GM12878 (cell line): Measurements from ENCODE around the gene PTPN21. TPM values are rescaled to one million over a fixed set of nuclear protein-coding genes. Genes with fewer than 3 reads are reported as not detected.

ENCODE experiments used
- ATAC-seq: fragments of 200-7000 bp; cut with Tn5 transposase; 3 replicates; pipeline ENCODE4 v1.9.1; 2020; ENCODE audit warnings: mild to moderate bottlenecking, moderate library complexity
- BruUV-seq: library from RNA; stranded (reverse); fragments of 400-500 nt; replicated peaks from 2 replicates; lab custom pipeline; 2021; lab: Mats Ljungman, UMichigan
- CTCF ChIA-PET: fragments of 300-600 bp; sonication (Branson Sonifier 250); formaldehyde crosslinking; extraction: SDS; loops from one replicate; lab custom pipeline; 2021; ENCODE audit warnings: inconsistent platforms; lab: Yijun Ruan, JAX
- POLR2A ChIA-PET: fragments of 350-600 bp; formaldehyde crosslinking; extraction: SDS; loops from one replicate; lab custom pipeline; 2021; ENCODE audit warnings: inconsistent platforms; lab: Charles Lee
- RAD21 ChIA-PET: fragments of 300-600 bp; sonication (Branson Sonifier 250); formaldehyde crosslinking; loops from one replicate; lab custom pipeline; 2023; ENCODE audit warnings: antibody characterized with exemption; ENCODE audit not compliant: unreplicated experiment; lab: Charles Lee
- SMC1A ChIA-PET: fragments of 300-600 bp; sonication (Branson Sonifier 250); formaldehyde crosslinking; loops from one replicate; lab custom pipeline; 2023; ENCODE audit not compliant: unreplicated experiment, uncharacterized antibody; lab: Charles Lee
- DNase-seq: peaks from one replicate; pipeline ENCODE4 v3.0.0-alpha.2; 2011; ENCODE audit warnings: low read depth, low spot score
- FAIRE-seq: peaks from 3 replicates; lab custom pipeline; 2011; peaks lifted over from hg19 to GRCh38; lab: Jason Lieb, UNC
- H2AFZ ChIP-seq: 2 replicates; pipeline ENCODE4 v1.6.0; 2011; ENCODE audit warnings: low read depth, low read length, control low read depth; ENCODE audit not compliant: control insufficient read depth
- H3K27ac ChIP-seq: 2 replicates; pipeline ENCODE4 v1.5.1; 2011; ENCODE audit warnings: control low read depth; ENCODE audit not compliant: control insufficient read depth, insufficient read depth
- H3K27me3 ChIP-seq, 2 experiments: replicated peaks in 1 of 2; 2 replicates each; pipeline versions ENCODE4 v1.6.0 to v1.6.1; 2011; ENCODE audit warnings: low read length in 1 of 2; ENCODE audit not compliant: control insufficient read depth in 2 of 2, insufficient read depth in 2 of 2
- H3K36me3 ChIP-seq, 2 experiments: 2 replicates each; pipeline ENCODE4 v1.5.1; 2011; ENCODE audit warnings: low read length in 1 of 2; ENCODE audit not compliant: control insufficient read depth in 2 of 2, insufficient read depth in 2 of 2
- H3K4me1 ChIP-seq: 2 replicates; pipeline ENCODE4 v1.6.1; 2011; ENCODE audit warnings: mild to moderate bottlenecking, low read length, moderate library complexity, mixed read lengths; ENCODE audit not compliant: control insufficient read depth, insufficient read depth
- H3K4me2 ChIP-seq: 2 replicates; pipeline ENCODE4 v1.6.0; 2011; ENCODE audit warnings: control low read depth; ENCODE audit not compliant: control insufficient read depth, insufficient read depth
- H3K4me3 ChIP-seq: fragments of 200-600 bp; sonication (generic); 2 replicates; pipeline ENCODE4 v1.5.1; 2016
- H3K79me2 ChIP-seq: 2 replicates; pipeline ENCODE4 v1.6.0; 2011; ENCODE audit warnings: low read length; ENCODE audit not compliant: control insufficient read depth, insufficient read depth
- H3K9ac ChIP-seq: 2 replicates; pipeline ENCODE4 v1.8.0; 2011; ENCODE audit warnings: low read length, control low read depth, mixed read lengths; ENCODE audit not compliant: control insufficient read depth, insufficient read depth
- H3K9me3 ChIP-seq: replicated peaks from 3 replicates; pipeline ENCODE4 v1.5.1; 2011; ENCODE audit warnings: mild to moderate bottlenecking, low read length; ENCODE audit not compliant: control insufficient read depth, insufficient read depth
- H4K20me1 ChIP-seq: 2 replicates; pipeline ENCODE4 v1.6.0; 2011; ENCODE audit not compliant: control insufficient read depth, insufficient read depth
- BCL11A ChIP-seq: IDR thresholded peaks from 2 replicates; pipeline ENCODE4 v1.6.1; 2011; ENCODE audit warnings: low read depth, low read length
- CEBPB ChIP-seq, 2 experiments: fragments of 150-350 bp in 1 of 2; IDR thresholded peaks; 2 replicates each; pipeline ENCODE4 v1.6.1; 2012 to 2014; ENCODE audit warnings: low read depth in 2 of 2, low read length in 2 of 2, borderline replicate concordance in 1 of 2, inconsistent platforms in 1 of 2
- KLF5 ChIP-seq: fragments of 450-650 bp; IDR thresholded peaks from 2 replicates; pipeline ENCODE4 v1.6.1; 2014; ENCODE audit warnings: mild to moderate bottlenecking; ENCODE audit not compliant: partially characterized antibody
- POLR2AphosphoS2 ChIP-seq: IDR thresholded peaks from 2 replicates; pipeline ENCODE4 v1.6.1; 2011; ENCODE audit warnings: low read depth, mild to moderate bottlenecking, low read length, improper control_type of control experiment, moderate library complexity
- POLR2AphosphoS5 ChIP-seq: IDR thresholded peaks from 2 replicates; pipeline ENCODE4 v1.6.1; 2011; ENCODE audit warnings: mild to moderate bottlenecking, low read length, inconsistent platforms
- TBL1XR1 ChIP-seq: IDR thresholded peaks from 2 replicates; pipeline ENCODE4 v1.6.1; 2012; ENCODE audit warnings: low read depth, low read length, improper control_type of control experiment
- WGBS: methylation state at CpG from one replicate; pipeline ENCODE4 v1.1.6; 2016; ENCODE audit warnings: low lambda C conversion rate; ENCODE audit not compliant: insufficient replicate concordance, insufficient coverage; ENCODE audit errors: missing lambda C conversion rate; 5-methylcytosine and 5-hydroxymethylcytosine counted together
- in situ Hi-C: fragments of 300-500 bp; cut with MboI; formaldehyde crosslinking; loops from 9 replicates; pipeline ENCODE4 v1.14.3; 2018; ENCODE audit warnings: mixed read lengths
- intact Hi-C: fragments of 100-400 bp; cut with micrococcal nuclease; formaldehyde crosslinking; loops from one replicate; pipeline ENCODE4 v1.14.2; 2022; ENCODE audit not compliant: unreplicated experiment
- polyA plus RNA-seq, 11 experiments: library from polyadenylated mRNA; depleted of rRNA in 4 of 11; unstranded in 6 of 11; stranded (reverse) in 5 of 11; fragments of >200 nt; fragmentation: Nextera tagmentation in 4 of 11; fragmentation: Illumina TruSeq in 1 of 11; extraction: Ambion mirVana in 4 of 11; extraction: Trizol in 1 of 11; gene quantifications; 1 replicate in 1 of 11; 2 replicates in 10 of 11; pipeline versions ENCODE4 v1.2.1 to v1.2.3, GENCODE V29; 2011 to 2016; ENCODE audit warnings: inconsistent platforms in 2 of 11, missing spikeins in 2 of 11, low read depth in 1 of 11
- total RNA-seq, 4 experiments: library from RNA; depleted of rRNA in 3 of 4; stranded (reverse); fragments of >200 nt in 3 of 4; fragmentation: Illumina TruSeq in 1 of 4; extraction: Trizol in 1 of 4; gene quantifications; 2 replicates each; pipeline versions ENCODE4 v1.2.1 to v1.2.3, GENCODE V29; 2013 to 2021
- TF ChIP-seq, protein P1 (sequence below): fragments of 450-650 bp; IDR thresholded peaks from 2 replicates; pipeline ENCODE4 v1.6.1; 2017; ENCODE audit warnings: mild to moderate bottlenecking, low read depth, inconsistent platforms; ENCODE audit not compliant: poor library complexity, severe bottlenecking
- TF ChIP-seq, protein P2 (sequence below): fragments of 450-650 bp; formaldehyde crosslinking; IDR thresholded peaks from 2 replicates; pipeline ENCODE4 v1.5.0; 2022; ENCODE audit warnings: mild to moderate bottlenecking, missing genetic modification characterization

Gene PTPN21
- total and polyA plus RNA-seq, 10 of the 15 experiments (the other 5 are each of a cell fraction or from before 2014, with no cell fraction given): 0.01 to 0.23 (median 0.04) TPM; not detected in 3

DNA sequence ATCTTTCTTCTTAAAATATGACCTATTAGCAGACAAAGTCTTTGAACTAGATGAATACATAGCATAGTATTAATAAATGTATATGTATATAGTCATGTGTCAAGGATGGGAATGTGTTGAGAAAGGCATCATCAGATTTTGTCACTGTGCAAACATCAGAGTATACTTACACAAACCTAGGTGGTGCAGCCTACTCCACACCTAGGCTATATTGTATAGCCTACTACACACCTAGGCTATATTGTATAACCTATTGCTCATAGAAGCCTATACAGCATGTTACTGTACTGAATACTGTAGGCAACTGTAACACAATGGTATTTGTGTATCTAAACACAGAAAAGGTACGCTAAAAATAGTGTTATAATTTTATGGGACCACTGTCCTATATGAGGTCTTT, 47.6 kb downstream of the PTPN21 start:
- no TSS peak for BruUV-seq
- Histone ChIP-seq H3K27me3 (no peaks in the 10 kb centered on the region), H3K36me3 (no peaks in the 10 kb centered on the region), H4K20me1 (no peaks in the 10 kb centered on the region), H3K4me3 (no peak overlapping the region), H3K9ac (no peak overlapping the region), H3K27ac (no peak overlapping the region), H3K4me2 (no peak overlapping the region), H2AFZ (no peak overlapping the region), H3K4me1 (no peaks in the 10 kb centered on the region), H3K9me3 (no peaks in the 10 kb centered on the region), H3K79me2 (no peaks in the 10 kb centered on the region)
- ChIA-PET POLR2A (no interaction called here), SMC1A (no interaction called here), RAD21 (no interaction called here), CTCF (no interaction called here)
- ATAC-seq (no peak), DNase-seq (no peak), FAIRE-seq (no peak)
- in situ Hi-C loops: no loop called here
- intact Hi-C loops: no loop called here
- 68% methylated on average over 1 of the region's 1 CpG for WGBS
- TF ChIP-seq KLF5: no peak
- TF ChIP-seq, protein P1, sequence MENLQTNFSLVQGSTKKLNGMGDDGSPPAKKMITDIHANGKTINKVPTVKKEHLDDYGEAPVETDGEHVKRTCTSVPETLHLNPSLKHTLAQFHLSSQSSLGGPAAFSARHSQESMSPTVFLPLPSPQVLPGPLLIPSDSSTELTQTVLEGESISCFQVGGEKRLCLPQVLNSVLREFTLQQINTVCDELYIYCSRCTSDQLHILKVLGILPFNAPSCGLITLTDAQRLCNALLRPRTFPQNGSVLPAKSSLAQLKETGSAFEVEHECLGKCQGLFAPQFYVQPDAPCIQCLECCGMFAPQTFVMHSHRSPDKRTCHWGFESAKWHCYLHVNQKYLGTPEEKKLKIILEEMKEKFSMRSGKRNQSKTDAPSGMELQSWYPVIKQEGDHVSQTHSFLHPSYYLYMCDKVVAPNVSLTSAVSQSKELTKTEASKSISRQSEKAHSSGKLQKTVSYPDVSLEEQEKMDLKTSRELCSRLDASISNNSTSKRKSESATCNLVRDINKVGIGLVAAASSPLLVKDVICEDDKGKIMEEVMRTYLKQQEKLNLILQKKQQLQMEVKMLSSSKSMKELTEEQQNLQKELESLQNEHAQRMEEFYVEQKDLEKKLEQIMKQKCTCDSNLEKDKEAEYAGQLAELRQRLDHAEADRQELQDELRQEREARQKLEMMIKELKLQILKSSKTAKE: no peak
- no peak for TF ChIP-seq BCL11A
- no peak for TF ChIP-seq TBL1XR1
- TF ChIP-seq, protein P2, sequence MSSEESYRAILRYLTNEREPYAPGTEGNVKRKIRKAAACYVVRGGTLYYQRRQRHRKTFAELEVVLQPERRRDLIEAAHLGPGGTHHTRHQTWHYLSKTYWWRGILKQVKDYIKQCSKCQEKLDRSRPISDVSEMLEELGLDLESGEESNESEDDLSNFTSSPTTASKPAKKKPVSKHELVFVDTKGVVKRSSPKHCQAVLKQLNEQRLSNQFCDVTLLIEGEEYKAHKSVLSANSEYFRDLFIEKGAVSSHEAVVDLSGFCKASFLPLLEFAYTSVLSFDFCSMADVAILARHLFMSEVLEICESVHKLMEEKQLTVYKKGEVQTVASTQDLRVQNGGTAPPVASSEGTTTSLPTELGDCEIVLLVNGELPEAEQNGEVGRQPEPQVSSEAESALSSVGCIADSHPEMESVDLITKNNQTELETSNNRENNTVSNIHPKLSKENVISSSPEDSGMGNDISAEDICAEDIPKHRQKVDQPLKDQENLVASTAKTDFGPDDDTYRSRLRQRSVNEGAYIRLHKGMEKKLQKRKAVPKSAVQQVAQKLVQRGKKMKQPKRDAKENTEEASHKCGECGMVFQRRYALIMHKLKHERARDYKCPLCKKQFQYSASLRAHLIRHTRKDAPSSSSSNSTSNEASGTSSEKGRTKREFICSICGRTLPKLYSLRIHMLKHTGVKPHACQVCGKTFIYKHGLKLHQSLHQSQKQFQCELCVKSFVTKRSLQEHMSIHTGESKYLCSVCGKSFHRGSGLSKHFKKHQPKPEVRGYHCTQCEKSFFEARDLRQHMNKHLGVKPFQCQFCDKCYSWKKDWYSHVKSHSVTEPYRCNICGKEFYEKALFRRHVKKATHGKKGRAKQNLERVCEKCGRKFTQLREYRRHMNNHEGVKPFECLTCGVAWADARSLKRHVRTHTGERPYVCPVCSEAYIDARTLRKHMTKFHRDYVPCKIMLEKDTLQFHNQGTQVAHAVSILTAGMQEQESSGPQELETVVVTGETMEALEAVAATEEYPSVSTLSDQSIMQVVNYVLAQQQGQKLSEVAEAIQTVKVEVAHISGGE (CRISPR knock-in tag): no peak
- no peak for TF ChIP-seq POLR2AphosphoS5
- TF ChIP-seq CEBPB (IDR thresholded peaks at IDR 0.05; ENCODE audit: borderline replicate concordance in 1 of 2, low read depth in 2 of 2, low read length in 2 of 2): no peak
- no peak for TF ChIP-seq POLR2AphosphoS2
